Activated T-cell treated with anti-CD3 and anti-CD28 coated beads, Interleukin-2, amount 50 U/mL, for 72 hours (primary cell): ENCODE data around the gene ARMS2. TPM values are rescaled to one million over a fixed set of nuclear protein-coding genes. Genes with fewer than 3 reads are reported as not detected.

ENCODE experiments used
- ATAC-seq, 2 donors: fragments of 150-1000 bp; cut with Tn5 transposase; replicated peaks in 1 of 2; 2 replicates each; pipeline ENCODE4 v1.10.0; 2021; ENCODE audit warnings: moderate library complexity in 2 of 2, mild to moderate bottlenecking in 1 of 2
- DNase-seq, 2 donors: peaks; one replicate each; pipeline ENCODE4 v3.0.0; 2021 to 2022; ENCODE audit warnings: mixed read lengths in 1 of 2
- H3K27ac Mint-ChIP-seq: one replicate; pipeline ENCODE4 v1.8.0; 2022; ENCODE audit warnings: mild to moderate bottlenecking, moderate library complexity, mixed read lengths
- H3K27me3 Mint-ChIP-seq: one replicate; pipeline ENCODE4 v1.8.0; 2022; ENCODE audit warnings: low read depth, mixed read lengths
- H3K36me3 Mint-ChIP-seq, 2 donors: one replicate each; pipeline ENCODE4 v1.8.0; 2022; ENCODE audit warnings: mixed read lengths in 2 of 2, mild to moderate bottlenecking in 1 of 2; ENCODE audit not compliant: insufficient read depth in 2 of 2
- H3K4me1 Mint-ChIP-seq: one replicate; pipeline ENCODE4 v1.8.0; 2022; ENCODE audit warnings: low read depth, mixed read lengths
- H3K4me3 Mint-ChIP-seq, 2 donors: one replicate each; pipeline ENCODE4 v1.8.0; 2022; ENCODE audit warnings: mild to moderate bottlenecking in 2 of 2, mixed read lengths in 2 of 2, moderate library complexity in 2 of 2
- H3K9me3 Mint-ChIP-seq, 2 donors: one replicate each; pipeline ENCODE4 v1.8.0; 2022; ENCODE audit warnings: mixed read lengths in 2 of 2
- total RNA-seq, 2 donors: library from RNA; stranded (reverse); gene quantifications; one replicate each; pipeline ENCODE4 v1.2.3, GENCODE V29; 2022

ARMS2 gene
- total RNA-seq, 2 donors from 2014 or later, result not detected

DNA sequence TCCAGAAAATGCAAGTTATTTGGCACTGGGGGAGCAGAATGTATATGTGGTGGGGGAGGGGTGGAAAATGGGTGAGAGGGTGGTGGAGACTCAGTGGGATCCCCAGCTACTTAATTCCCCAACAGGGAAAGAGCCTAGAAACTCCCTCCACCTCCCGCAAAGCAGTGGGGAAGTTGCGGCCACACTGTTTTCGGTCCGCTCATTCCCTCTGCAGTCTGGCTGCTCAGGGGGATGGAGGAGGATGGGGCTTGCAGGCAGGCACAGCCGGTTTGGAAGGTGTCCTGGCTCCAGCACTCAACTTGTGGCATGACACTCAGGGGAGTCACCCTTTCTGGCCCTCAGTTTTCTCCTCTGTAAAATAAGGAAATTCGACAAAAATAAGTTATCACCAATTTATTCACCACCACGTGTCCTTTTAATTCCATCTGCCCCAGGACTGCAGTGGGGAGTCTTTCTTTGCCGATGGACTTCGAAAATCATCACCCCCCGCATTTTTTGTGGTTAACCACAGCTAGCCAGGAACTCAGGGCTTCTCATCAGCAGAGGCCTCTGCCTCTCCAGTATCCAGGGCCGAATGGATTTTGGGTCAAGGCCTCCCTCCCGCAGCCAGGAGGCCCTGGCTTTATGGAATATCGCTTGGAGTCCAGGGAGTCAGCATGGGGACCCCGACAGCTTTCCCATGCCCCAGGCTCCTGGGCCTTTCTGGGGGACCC is 5.3 kb downstream of the ARMS2 start:
- Mint-ChIP-seq H3K27me3 (peaks cover 71% of the 10 kb centered on the region), H3K9me3 (no peaks in the 10 kb centered on the region), H3K4me3 (no peak overlapping the region), H3K4me1 (peaks cover 8% of the 10 kb centered on the region), H3K27ac (no peak overlapping the region), H3K36me3 (no peaks in the 10 kb centered on the region)
- DNase-seq (no peak), ATAC-seq (no peak)

DNA sequence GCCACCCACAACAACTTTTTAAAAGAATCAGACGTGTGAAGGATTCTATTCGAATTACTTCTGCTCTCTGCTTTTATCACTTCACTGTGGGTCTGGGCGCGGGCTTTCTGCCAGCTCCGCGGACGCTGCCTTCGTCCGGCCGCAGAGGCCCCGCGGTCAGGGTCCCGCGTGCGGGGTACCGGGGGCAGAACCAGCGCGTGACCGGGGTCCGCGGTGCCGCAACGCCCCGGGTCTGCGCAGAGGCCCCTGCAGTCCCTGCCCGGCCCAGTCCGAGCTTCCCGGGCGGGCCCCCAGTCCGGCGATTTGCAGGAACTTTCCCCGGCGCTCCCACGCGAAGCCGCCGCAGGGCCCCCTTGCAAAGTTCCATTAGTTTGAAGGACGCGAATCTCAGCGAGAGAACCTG is 6.4 kb downstream of the ARMS2 start:
- Mint-ChIP-seq H3K27me3 (peaks cover 76% of the 10 kb centered on the region), H3K4me1 (peaks cover 8% of the 10 kb centered on the region), H3K4me3 (peak overlapping the region; percentile 42 to 58), H3K9me3 (no peaks in the 10 kb centered on the region), H3K27ac (no peak overlapping the region), H3K36me3 (no peaks in the 10 kb centered on the region)
- DNase-seq (no peak), ATAC-seq (no peak)

DNA sequence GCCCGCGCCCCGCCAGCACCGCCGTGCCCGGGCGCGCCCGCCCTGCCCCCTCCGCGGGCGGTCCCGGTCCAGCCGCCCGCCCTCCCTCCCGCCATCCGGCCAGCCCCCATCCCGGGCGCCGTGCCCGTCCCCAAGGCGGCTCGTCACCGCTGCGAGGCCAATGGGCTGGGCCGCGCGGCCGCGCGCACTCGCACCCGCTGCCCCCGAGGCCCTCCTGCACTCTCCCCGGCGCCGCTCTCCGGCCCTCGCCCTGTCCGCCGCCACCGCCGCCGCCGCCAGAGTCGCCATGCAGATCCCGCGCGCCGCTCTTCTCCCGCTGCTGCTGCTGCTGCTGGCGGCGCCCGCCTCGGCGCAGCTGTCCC is 6.9 kb downstream of the ARMS2 start, which contains the start of gene HTRA1:
Gene HTRA1, plus strand, starts transcription at position 187 of the 362 bp plus-strand sequence. Its CDS starts 100 bp downstream, at position 287.
- no peak for DNase-seq
- H3K9me3 Mint-ChIP-seq, result no peaks in the 10 kb centered on the region
- ATAC-seq, result peak; percentile 44 to 46
- peak within 1 kb of the TSS; percentile 82 to 89 for H3K4me3 Mint-ChIP-seq
- peaks cover 8% of the 10 kb centered on the region for H3K4me1 Mint-ChIP-seq
- no peaks in the 10 kb centered on the region for H3K36me3 Mint-ChIP-seq
- H3K27me3 Mint-ChIP-seq, result peaks cover 76% of the 10 kb centered on the region
- no peak within 1 kb of the TSS for H3K27ac Mint-ChIP-seq

DNA sequence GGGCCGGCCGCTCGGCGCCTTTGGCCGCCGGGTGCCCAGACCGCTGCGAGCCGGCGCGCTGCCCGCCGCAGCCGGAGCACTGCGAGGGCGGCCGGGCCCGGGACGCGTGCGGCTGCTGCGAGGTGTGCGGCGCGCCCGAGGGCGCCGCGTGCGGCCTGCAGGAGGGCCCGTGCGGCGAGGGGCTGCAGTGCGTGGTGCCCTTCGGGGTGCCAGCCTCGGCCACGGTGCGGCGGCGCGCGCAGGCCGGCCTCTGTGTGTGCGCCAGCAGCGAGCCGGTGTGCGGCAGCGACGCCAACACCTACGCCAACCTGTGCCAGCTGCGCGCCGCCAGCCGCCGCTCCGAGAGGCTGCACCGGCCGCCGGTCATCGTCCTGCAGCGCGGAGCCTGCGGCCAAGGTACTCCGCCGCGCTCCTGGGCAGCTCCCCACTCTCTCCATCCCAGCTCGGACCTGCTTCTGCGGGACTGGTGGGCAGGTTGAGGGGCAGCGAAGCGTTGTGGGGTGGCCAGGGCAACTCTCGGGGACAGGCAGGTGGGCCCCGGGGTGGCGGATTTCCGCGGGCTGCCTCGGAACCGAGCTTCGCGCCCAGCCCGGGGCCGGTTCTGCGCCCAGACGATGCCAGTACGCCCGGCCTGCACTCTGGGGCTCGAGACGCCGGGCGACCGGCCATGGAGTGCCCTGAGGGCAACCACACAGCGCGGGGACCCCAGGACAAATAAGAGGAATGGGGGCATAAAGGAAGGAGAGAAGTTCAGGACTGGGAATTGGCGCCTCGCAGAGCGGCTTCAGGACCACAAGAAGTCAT is 7.5 kb downstream of the ARMS2 start:
- peaks cover 77% of the 10 kb centered on the region for H3K27me3 Mint-ChIP-seq
- peaks cover 8% of the 10 kb centered on the region for H3K4me1 Mint-ChIP-seq
- H3K27ac Mint-ChIP-seq, result no peak overlapping the region
- H3K9me3 Mint-ChIP-seq, result no peaks in the 10 kb centered on the region
- H3K36me3 Mint-ChIP-seq, result no peaks in the 10 kb centered on the region
- ATAC-seq (peak; percentile 53 to 58), DNase-seq (peak; percentile 8 to 12)
- peak overlapping the region; percentile 82 to 89 for H3K4me3 Mint-ChIP-seq

DNA sequence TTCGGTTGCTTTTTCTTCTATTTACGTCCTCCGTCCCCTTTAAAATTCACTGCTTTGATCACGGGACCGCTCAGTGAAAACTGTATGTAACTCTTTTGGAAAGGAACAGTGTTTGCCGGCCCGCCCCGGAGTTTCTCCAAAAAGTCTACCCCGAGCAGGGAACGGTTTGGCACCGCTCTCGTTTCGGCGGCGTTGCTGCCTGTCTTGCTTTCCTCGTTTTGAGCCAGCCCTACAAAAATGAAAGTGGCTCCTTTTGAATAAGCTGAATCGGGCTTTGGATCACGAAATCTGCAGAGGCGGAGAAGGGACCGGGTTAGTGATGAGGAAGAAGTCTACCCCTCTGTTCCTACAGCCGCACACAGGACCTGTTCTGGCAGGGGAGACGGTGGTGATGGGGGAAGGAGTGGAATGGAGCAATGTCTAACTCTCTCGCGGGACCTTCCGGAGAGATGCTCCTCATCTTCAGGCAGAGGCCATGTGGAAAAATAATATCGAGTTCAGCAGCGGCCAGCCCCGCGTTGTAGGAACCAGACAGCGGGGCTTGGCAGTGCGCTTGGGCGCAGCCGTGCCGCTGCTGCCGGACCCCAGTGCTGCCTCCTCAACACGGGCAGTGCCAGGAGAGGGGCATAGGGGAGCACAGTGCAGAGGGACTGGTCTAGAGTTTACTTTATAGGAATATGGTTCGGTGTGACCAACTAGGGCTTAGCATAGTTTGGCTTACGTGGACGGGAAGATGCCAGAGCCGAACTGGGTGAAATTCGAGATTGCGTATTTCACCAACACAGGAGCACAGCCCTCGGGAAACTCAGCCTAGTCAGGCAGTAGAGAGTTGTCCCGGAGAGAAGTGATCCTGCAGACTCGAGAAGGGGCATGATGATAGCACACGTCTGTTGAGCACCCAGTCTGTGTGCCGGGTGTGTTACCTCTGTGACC is 8.3 kb downstream of the ARMS2 start:
- DNase-seq, result peak in 1 of 2 donors; percentile 24
- Mint-ChIP-seq H3K4me1 (peaks cover 8% of the 10 kb centered on the region), H3K4me3 (peak overlapping the region; percentile 82 to 89), H3K27me3 (peaks cover 77% of the 10 kb centered on the region), H3K27ac (no peak overlapping the region), H3K36me3 (no peaks in the 10 kb centered on the region), H3K9me3 (no peaks in the 10 kb centered on the region)
- ATAC-seq, result peak; percentile 24 to 29

DNA sequence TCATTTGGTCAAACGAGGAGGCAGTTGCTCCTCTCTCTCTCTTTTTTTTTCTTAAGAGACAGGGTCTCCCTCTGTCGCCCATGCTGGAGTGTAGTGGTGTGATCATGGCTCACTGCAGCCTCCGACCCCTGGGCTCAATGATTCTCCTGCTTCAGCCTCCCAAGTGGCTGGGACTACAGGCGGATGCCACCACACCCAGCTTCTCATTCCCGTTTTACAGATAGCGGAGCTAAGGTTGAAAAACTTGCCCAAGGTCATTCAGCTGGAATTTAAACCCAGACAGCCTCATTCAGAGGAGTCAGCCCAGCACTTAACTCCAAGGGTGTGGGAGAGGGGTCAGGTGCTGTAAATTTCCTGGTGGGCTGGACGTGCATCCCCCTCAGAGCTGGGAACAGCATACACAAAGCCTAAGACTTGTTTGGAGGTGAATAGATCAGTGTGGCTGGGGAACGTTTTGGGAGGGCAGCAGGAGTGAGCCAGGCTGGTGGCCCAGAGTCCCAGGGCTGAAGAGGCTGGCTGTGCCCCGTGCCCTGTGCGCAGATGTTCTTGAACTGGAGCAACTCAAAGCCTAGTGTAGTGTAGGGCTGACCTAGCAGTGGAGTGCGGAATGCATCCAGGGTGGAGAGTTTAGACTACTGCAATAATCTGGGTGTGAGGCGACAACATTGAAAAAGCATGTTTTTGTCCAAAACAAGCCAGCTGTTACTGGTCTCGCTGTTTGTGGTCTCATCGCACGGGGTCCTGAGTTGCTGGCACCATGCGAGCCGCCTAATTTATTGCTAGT is 9.2 kb downstream of the ARMS2 start:
- H3K4me3 Mint-ChIP-seq, result peak overlapping the region; percentile 5 to 12
- H3K9me3 Mint-ChIP-seq, result no peaks in the 10 kb centered on the region
- ATAC-seq (no peak), DNase-seq (no peak)
- H3K27ac Mint-ChIP-seq, result no peak overlapping the region
- peaks cover 8% of the 10 kb centered on the region for H3K4me1 Mint-ChIP-seq
- peaks cover 73% of the 10 kb centered on the region for H3K27me3 Mint-ChIP-seq
- no peaks in the 10 kb centered on the region for H3K36me3 Mint-ChIP-seq

DNA sequence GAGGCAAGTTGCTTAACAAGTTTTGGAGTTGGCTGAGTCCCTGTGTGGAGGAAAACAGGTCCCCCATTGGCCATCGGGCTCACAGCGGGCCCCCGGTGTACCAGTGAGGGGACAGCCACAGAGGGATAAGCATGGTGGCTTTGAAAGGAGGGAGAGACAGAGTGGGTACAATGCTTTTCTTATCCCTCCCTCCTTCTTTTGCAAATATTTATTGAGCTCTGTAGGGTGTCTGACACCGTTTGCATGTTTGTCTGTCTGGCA is 9.7 kb downstream of the ARMS2 start:
- Mint-ChIP-seq H3K27ac (no peak overlapping the region), H3K4me3 (no peak overlapping the region), H3K4me1 (peaks cover 8% of the 10 kb centered on the region), H3K27me3 (peaks cover 71% of the 10 kb centered on the region), H3K9me3 (no peaks in the 10 kb centered on the region), H3K36me3 (no peaks in the 10 kb centered on the region)
- no peak for ATAC-seq
- no peak for DNase-seq

DNA sequence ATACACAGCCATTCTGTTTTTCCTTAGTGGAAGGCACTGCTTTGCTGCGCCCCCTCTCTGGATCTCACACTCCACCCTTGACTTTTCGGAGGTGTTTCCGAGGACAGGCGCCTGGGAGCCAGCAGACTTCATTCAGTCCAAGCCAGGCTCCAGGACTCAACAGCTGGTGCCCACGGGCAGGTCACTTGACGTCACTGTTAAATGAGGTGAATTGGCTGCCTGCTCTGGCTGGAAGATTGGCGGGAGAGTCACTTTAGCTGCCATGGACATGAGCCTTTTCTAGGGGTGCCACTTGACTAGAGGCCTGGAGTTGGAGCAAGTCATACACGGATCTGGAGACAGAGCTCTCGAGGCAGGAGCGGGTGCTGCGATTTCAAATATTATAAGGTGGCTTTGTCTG is 10.1 kb downstream of the ARMS2 start:
- H3K27me3 Mint-ChIP-seq, result peaks cover 71% of the 10 kb centered on the region

DNA sequence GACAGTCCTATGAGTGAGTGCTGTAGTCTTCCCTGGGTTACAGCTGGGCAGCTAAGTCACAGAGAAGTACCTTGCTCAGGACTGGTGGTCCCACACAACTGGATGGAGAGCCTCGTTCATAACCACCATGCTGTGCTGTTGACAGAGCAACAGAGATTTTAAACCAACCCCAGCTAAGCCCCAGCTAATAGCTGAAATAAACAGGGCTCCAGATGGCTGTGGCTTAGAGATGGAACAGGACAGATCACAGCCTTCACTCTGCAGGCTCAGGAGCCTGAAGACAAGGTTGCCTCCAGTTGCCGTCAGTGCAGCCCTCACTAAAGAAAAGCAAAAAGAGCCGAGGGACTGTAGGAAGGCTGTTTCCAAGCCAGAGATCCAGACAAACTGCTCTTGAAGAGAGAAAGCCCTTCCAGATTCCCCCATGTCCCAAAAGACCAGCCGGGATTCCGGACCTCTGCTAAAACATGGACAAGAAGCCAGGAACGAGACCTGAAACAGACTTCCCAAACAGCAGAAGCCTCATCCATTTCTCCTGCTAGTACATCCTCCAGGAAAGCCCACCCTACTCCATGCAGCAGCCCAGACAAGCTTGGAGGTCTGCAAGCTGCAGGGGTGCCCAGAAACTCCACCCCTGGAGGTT is 11.1 kb downstream of the ARMS2 start:
- Mint-ChIP-seq H3K4me3 (no peak overlapping the region), H3K9me3 (no peaks in the 10 kb centered on the region), H3K4me1 (peaks cover 8% of the 10 kb centered on the region), H3K36me3 (no peaks in the 10 kb centered on the region), H3K27ac (no peak overlapping the region), H3K27me3 (peaks cover 71% of the 10 kb centered on the region)
- DNase-seq (no peak), ATAC-seq (no peak)

More for the DNA sequence above, 10.1 kb downstream of the ARMS2 start:
- no peak overlapping the region for H3K27ac Mint-ChIP-seq
- no peak for ATAC-seq
- no peak for DNase-seq
- no peaks in the 10 kb centered on the region for H3K36me3 Mint-ChIP-seq
- H3K4me3 Mint-ChIP-seq, result no peak overlapping the region
- no peaks in the 10 kb centered on the region for H3K9me3 Mint-ChIP-seq
- H3K4me1 Mint-ChIP-seq, result peaks cover 8% of the 10 kb centered on the region

DNA sequence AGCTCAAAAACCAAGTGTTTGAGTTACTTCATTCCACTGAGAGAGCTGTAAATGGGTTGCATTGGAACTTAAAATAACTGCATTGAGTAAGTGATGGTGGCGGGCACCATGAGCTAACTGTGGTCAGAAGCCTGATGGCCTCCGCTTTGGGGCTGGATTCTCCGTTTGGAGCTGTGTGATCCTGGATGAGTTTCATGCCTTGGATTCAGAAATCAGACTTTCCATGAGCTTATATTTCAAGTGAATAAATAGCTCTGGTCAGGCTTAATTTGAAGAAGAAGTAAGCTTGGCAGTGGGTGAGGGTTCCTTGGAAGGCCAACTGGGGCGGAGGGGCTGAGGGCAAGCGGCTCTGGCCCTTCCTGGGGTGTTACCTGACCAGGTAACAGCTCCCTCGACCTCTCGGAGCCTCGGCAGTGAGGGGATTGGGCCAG is 12.5 kb downstream of the ARMS2 start:
- Mint-ChIP-seq H3K27me3 (peaks cover 80% of the 10 kb centered on the region), H3K4me3 (no peak overlapping the region), H3K4me1 (peaks cover 8% of the 10 kb centered on the region), H3K9me3 (no peaks in the 10 kb centered on the region), H3K27ac (no peak overlapping the region), H3K36me3 (no peaks in the 10 kb centered on the region)
- DNase-seq, result no peak
- no peak for ATAC-seq

DNA sequence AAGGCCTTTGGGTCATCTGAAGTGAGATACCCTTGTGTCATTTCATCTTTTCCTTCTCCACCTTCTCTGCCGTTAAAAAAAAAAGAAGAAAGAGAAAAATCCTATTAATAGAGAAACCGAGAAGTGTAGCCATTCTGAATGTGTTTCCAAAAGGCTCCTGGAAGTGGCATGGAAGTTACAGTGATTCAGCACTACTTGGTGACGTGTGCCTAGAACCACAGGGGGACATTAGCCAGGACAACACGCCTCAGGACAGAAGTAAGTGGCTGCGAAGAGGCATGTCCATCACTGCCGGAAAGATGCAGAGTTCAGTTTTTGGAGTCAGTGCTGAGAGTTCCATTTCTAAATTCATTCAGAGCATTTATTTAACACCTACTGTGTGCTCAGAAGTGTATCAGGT is 13.2 kb downstream of the ARMS2 start:
- Mint-ChIP-seq H3K9me3 (no peaks in the 10 kb centered on the region), H3K27ac (no peak overlapping the region), H3K4me1 (peaks cover 4% of the 10 kb centered on the region), H3K4me3 (no peak overlapping the region), H3K36me3 (no peaks in the 10 kb centered on the region), H3K27me3 (peaks cover 74% of the 10 kb centered on the region)
- no peak for ATAC-seq
- DNase-seq, result no peak

DNA sequence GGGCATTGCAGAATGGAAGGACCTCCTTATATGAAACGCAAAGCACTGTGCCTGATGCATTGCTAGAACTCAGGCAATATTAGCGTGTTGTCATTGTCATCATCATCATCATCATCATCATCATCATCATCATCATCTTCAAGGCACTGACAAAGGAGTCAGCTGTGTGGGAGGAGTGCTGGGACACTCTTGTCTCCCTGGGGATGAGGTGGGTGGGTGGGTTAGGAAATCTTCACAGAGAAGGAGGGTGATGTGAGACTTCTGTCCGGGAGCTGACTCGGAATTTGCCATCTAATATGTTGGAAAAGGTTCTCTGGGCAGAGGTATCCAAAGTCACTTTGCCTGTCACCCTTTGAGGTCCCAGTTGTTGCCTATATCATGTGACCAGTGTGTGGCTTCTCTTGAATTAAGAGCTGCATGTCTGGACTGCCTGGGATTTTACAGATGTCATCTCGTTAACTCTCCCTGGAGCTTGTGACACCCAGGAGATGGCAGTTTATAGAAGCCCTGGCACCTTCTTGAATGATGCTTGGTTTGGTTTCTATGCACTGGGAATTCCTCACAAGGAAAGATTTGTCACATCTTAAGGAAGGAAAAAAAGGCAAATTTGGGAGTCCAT is 14.0 kb downstream of the ARMS2 start:
- Mint-ChIP-seq H3K27ac (no peak overlapping the region), H3K9me3 (no peaks in the 10 kb centered on the region), H3K27me3 (peaks cover 67% of the 10 kb centered on the region), H3K4me3 (no peak overlapping the region), H3K36me3 (no peaks in the 10 kb centered on the region), H3K4me1 (no peaks in the 10 kb centered on the region)
- no peak for ATAC-seq
- DNase-seq, result no peak
